ENCODE results near the gene PLCL2.

- no peak for TF ChIP-seq CTCF (IDR thresholded peaks at IDR 0.05; ENCODE audit: insufficient read depth, low read length, poor library complexity, severe bottlenecking)
- no peak for TF ChIP-seq EZH2phosphoT487 (conservative IDR thresholded peaks at IDR 0.05; ENCODE audit: low read length)
These were observed 176.2 kb downstream of the PLCL2 start for GRCh38 chr3:17061005-17061404.

All from SU-DHL-6 (cell line).